ENCODE data around the gene SYT1.

Gene SYT1

GRCh38 chr12:79000501-79000900 is 135.9 kb downstream of the SYT1 start:
- no peak for TF ChIP-seq CTCF (IDR thresholded peaks at IDR 0.05)
- no peak for TF ChIP-seq ZFX (IDR thresholded peaks at IDR 0.05; ENCODE audit: borderline replicate concordance)
- no peak overlapping the region for H3K27ac ChIP-seq

GRCh38 chr12:79001404-79001803 is 136.8 kb downstream of the SYT1 start:
- TF ChIP-seq CTCF (IDR thresholded peaks at IDR 0.05) (no peak), ZFX (IDR thresholded peaks at IDR 0.05; ENCODE audit: borderline replicate concordance) (no peak)

GRCh38 chr12:79006306-79006705 is 141.7 kb downstream of the SYT1 start:
- no peak overlapping the region for H3K27ac ChIP-seq
- TF ChIP-seq CTCF (IDR thresholded peaks at IDR 0.05) (peak; percentile 70), ZFX (IDR thresholded peaks at IDR 0.05; ENCODE audit: borderline replicate concordance) (no peak)

More at GRCh38 chr12:79001404-79001803, 136.8 kb downstream of the SYT1 start:
- H3K27ac ChIP-seq = no peak overlapping the region

- TF ChIP-seq ZFX (IDR thresholded peaks at IDR 0.05; ENCODE audit: borderline replicate concordance) = no peak
- TF ChIP-seq CTCF (IDR thresholded peaks at IDR 0.05) = no peak
- H3K27ac ChIP-seq = no peak overlapping the region
Observed at GRCh38 chr12:79008591-79008990, 144.0 kb downstream of the SYT1 start.

- no peak for TF ChIP-seq CTCF (IDR thresholded peaks at IDR 0.05)
- TF ChIP-seq ZFX (IDR thresholded peaks at IDR 0.05; ENCODE audit: borderline replicate concordance) = no peak
- no peak overlapping the region for H3K27ac ChIP-seq
Observed at GRCh38 chr12:79012636-79013035, 148.1 kb downstream of the SYT1 start.

GRCh38 chr12:79016181-79016580 is 151.6 kb downstream of the SYT1 start:
- TF ChIP-seq CTCF (IDR thresholded peaks at IDR 0.05) (no peak), ZFX (IDR thresholded peaks at IDR 0.05; ENCODE audit: borderline replicate concordance) (no peak)
- no peak overlapping the region for H3K27ac ChIP-seq

- no peak overlapping the region for H3K27ac ChIP-seq
- no peak for TF ChIP-seq ZFX (IDR thresholded peaks at IDR 0.05; ENCODE audit: borderline replicate concordance)
- TF ChIP-seq CTCF (IDR thresholded peaks at IDR 0.05) = no peak
Observed at GRCh38 chr12:79019672-79020071, 155.1 kb downstream of the SYT1 start.

Measured in 22Rv1 (cell line).